Activated CD8-positive, alpha-beta memory T cell treated with anti-CD3 and anti-CD28 coated beads, Interleukin-2, amount 50 U/mL, for 1 hour (primary cell): ENCODE data around the gene NUTM2F.
"Not testable (repeated sequence)": the region's sequence is repeated elsewhere in the genome, so short reads cannot be mapped to it uniquely, and the experiment has no call there.

Experiments used
- DNase-seq: peaks from one replicate; pipeline ENCODE4 v3.0.0-alpha.2; 2020; ENCODE audit errors: extremely low read depth

The NUTM2F gene, protein sequence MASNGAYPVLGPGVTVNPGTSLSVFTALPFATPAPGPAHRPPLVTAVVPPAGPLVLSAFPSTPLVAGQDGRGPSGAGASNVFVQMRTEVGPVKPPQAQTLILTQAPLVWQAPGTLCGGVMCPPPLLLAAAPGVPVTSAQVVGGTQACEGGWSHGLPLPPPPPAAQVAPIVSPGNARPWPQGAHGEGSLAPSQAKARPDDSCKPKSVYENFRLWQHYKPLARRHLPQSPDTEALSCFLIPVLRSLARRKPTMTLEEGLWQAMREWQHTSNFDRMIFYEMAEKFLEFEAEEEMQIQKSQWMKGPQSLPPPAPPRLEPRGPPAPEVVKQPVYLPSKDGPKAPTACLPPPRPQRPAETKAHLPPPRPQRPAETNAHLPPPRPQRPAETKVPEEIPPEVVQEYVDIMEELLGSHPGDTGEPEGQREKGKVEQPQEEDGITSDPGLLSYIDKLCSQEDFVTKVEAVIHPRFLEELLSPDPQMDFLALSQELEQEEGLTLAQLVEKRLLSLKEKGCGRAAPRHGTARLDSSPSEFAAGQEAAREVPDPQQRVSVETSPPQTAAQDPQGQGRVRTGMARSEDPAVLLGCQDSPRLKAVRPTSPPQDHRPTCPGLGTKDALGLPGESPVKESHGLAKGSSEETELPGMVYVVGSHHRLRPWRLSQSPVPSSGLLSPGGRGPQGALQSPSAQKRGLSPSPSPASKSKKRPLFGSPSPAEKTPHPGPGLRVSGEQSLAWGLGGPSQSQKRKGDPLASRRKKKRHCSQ

DNA sequence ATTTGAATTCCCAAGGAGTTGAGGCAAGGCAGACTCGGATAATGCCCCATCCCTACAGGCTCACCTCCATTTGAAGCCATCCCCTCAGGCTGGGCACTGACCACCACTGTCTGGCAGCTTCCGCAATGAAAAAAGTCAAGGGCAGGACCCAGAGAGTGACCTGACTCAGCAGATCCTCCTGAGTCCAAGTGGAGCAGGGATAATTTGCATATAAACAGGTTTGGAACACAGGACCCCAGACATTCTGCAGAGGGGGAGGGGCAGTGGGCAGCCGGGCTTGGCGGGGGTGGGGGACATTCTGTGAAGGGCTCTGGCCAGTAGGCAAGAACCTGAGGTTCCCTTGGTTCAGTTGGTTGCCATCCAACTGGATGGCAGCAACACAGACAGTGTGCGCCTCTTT lies at the start of gene NUTM2F:
NUTM2F (minus strand) TSS at position 101 of the 400 bp plus-strand sequence; CDS start at position 80, 21 bp downstream.
- DNase-seq: not testable (repeated sequence)

DNA sequence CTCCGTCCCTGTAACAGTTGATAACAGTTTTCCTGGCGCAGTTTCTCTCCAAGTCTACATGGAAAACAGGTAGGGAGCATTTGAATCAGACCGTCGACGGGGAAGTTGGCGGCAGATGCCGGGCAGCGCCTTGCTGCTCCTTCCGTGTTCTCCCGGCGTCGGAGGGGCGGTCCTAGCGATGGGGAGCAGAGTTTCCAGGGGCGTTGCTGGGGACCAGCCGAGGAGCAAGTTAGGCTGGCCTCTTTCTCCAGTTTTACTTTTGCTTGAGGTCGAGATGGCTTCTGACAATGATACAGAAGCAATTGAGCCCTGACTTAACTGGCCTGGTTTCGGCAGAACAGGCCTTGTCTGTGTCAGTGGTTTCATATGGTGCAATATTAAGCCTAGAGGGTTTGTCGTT lies 46.8 kb upstream of the NUTM2F start:
- DNase-seq: not testable (repeated sequence)

DNA sequence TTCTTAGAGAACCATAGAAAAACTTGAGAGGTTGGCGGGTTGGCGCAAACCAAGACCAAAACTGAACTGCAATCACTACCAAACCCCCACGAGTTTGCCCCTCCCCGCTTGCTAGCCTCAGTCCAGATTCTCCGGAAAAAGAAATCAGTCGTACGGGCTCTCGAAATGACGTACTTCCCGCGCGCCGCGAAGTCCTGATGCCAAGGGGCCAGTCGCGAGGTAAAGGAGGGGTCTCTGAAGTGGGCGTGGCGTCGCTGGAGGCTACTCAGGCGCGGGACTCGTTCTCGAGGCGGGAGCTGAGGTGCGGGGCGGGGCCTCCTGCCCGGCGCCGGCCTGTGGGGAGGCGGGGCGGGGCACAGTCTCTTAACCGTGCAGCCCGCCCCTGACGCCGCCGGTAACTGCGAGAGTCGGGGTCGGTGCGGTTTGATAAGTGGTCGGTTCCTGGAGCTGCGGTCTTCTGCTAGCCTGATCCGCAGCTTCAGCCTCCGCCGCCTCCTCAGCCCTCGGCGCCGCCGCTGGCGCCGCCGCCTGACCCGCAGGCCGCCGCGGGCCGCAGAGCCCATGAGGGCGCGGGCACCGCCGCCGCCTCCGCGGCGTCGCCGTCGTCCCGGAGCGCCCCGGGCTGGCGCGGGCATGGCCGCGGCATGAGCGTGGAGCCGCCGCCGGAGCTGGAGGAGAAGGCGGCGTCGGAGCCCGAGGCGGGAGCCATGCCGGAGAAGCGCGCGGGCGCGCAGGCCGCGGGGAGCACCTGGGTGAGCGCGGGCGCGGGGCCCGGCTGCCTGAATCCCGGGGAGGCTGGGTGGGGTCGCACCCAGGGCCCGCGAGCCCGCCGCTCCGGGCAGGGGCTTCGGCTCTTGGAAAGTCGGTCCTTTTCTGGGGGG lies 46.0 kb upstream of the NUTM2F start:
- DNase-seq: peak; percentile 58

DNA sequence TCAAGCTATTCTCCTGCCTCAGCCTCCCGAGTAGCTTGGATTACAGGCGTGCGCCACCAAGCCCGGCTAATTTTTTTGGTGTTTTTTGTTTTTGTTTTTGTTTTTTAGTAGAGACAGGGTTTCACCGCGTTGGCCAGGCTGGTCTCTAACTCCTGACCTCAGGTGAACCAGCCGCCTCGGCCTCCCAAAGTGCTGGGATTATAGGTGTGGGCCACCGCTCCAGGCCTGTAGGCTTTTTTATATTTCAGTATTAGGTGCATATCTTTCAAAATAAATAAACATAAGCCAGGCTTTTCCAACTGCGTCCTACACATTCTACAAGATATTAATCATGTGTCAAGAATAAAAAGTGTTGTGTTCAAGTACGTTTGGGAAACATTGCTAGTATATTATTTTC lies 45.3 kb upstream of the NUTM2F start:
- DNase-seq: not testable (repeated sequence)

DNA sequence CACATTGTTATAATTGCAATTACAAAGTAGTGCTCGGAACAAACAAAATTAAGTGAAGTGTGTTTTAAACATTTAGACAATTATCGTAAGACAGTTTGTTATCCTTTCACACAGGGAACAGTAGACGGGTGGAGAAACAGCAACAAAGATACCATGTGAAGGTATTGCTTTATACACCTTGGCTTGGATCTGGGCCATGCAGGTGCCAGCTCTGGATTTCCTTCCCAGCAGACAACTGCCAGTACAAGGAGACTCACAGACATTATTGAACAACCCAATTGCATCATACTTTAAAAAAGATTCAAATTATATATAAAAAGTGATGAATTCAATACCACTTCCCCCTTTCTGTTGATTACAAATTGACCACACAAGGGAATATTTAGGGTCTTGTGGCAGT lies 41.8 kb upstream of the NUTM2F start:
- DNase-seq: not testable (repeated sequence)

DNA sequence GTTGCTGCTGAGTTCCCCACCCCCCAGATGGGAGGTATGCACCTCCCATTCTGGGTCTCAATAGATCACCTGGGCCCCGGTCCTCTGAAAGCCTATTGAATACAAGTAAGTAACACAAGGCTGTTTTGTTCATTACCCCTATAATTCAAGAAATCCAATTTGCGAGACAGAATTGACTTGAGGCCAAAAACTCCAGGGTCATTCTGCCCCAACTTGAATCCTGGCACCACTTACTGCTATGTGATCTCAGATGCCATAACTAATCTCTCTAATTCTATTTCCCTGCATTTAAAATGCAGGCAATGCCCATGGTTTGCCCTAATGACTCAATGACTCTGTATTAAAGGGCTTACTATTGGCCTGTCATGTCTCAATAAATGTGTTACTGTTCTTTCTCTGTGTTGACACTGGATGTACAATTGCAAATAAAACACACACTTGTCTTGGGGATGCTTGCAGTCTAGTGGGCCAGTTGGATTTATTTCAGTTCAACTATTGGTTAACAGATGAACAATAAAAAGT lies 35.7 kb upstream of the NUTM2F start:
- not testable (repeated sequence) for DNase-seq

DNA sequence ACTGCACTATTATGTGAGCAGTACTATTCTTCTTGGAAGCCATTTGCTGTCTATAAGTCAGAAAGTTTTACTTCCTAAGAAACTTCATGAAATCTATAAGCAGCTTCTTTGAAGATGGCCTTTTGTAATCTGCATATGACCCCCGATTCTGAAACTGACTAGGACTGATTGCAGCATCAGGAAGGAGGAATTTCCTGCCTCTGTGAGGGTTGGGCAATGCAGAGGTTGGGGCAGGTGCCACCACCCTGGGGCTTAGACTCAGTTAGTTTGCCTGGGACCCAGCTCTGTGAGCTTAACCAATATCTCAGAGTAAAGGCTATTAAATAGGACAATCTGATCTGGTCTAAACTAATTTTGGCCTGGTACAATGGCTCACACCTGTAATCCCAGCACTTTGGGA lies 28.7 kb upstream of the NUTM2F start:
- not testable (repeated sequence) for DNase-seq

DNA sequence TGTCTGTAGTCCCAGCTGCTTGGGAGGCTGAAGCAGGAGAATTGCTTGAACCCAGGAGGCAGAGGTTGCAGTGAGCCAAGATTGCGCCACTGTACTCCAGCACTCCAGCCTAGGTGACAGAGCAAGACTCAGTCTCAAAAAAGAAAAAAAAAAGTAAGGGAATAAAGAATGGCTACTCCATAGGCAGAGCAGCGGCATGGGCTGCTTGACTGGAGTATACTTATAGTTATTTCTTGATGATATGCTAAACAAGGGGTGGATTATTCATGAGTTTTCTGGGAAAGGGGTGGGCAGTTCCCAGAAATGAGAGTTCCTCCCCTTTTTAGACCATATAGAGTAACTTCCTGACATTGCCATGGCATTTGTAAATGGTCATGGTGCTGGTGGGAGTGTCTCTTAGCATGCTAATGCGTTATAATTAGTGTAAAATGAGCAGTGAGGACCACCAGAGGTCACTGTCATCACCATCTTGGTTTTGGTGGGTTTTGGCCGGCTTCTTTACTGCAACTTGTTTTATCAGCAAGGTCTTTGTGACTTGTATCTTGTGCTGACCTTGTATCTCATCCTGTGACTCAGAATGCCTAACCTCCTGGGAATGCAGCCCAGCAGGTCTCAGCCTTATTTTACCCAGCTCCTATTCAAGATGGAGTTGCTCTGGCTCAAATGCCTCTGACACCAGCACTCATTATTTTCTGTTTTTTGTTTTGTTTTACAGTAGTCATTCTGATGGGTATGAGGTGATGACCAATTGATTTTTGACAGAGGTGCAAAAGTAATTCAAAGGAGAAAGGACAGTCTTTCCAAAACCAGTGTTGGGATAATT lies 23.7 kb upstream of the NUTM2F start:
- DNase-seq: not testable (repeated sequence)

DNA sequence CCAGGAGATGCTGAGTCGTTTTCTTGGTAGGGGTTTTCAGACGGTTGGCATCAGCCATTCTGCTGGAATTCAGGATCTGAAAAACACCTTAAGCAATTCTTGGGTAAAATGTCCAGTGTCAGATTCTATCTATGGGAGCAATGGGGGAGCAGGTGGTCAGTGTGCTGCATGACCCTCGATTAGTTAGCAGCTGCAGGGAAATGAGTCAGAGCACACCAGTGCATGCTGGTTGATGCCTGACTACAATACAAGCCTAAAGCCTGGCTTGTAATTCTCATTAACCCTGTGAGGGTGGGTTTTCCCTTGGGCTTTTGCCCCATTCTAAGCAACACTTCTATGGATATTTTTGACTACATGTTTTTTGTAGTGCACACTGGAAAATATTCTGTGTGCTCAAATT lies 20.3 kb upstream of the NUTM2F start:
- DNase-seq: not testable (repeated sequence)

DNA sequence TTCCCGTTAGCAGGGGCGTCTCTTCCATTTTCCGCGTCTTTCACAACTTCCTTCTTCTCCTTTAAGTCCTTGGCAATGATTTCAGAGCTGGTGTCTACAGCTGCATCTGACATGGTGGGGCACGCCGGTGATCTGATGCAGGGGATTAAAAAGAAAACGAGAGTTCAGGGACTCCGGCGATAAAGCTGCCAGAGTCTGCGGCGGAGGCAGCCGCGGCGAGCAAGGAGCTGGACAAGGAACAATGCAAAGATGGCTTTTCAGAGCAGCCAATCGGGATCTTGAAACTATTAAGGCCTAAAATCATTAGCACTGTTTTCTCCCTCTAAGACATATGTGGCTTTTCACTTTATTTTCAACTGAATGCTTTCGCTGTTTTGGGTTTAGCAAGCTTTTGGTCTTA lies 19.0 kb upstream of the NUTM2F start:
- DNase-seq: not testable (repeated sequence)

DNA sequence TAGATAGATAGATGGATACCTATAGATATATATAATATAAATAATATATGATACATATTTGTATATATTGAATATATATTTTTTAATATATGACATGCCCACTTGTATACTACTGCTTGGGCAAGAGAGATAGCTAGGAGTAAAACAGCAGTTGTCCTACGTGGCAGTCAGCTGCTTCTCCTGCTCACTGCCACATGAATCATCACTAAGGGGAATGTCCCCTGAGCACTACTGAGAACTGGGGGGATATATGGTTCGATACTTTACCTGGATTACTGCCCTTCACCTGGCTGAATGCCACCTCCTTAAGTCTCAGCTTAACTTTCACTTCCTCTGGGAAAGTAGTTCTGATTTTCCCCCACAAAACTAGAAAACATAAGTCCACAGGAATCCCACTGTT lies 13.3 kb upstream of the NUTM2F start:
- DNase-seq: not testable (repeated sequence)

DNA sequence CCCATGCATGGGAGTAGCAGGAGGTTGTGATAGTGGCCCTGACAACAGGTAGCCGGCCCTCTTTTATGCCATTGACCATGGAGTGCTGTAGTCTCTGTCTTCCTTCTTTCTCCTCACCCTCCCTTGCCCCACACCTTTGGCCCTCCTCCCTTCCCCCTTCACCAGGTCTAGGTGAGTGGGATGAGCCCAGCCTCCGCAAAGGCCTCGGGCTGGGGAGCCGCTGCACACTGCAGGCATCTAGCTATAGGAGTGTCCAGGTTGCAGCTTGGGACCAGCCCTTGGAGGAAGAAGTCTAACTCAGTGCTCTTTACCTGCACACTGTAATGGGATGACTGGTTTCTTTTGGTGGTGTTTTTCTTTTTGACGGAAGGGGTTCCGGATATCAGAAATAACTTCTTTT lies 12.3 kb upstream of the NUTM2F start:
- DNase-seq: not testable (repeated sequence)

DNA sequence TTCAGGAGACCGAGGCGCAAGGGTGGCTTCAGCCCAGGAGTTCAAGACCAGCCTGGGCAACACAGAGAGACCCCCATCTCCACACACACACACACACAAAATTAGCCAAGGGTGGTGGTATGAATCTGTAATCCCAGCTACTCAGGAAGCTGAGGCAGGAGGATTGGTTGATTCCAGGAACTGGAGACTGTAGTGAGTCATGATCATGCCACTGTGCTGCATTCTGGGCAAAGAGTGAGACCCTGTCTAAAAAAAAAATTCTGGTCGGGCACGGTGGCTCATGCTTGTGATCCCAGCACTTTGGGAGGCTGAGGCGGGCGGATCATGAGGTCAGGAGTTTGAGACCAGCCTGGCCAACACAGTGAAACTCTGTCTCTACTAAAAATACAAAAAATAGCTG lies 11.2 kb upstream of the NUTM2F start:
- not testable (repeated sequence) for DNase-seq

DNA sequence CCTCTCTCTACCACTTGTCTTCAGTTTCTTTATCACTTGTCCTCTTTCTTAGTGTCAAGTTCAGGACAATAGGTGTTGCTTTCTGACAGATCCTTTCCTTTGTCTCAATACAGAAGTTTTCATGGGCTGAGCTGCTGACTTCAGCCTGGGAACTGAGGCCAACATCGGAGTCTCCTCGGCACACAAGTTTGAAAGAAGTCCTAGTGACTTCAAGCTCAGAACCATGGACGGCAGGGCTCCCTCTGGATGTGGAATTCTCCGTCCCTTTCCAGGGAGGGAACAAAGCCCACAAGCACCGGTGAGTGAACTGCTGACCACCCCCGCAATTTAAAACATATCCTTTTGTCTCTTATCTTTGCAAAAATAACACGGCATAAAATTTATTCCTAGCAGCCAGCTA lies 10.3 kb upstream of the NUTM2F start:
- DNase-seq: not testable (repeated sequence)

DNA sequence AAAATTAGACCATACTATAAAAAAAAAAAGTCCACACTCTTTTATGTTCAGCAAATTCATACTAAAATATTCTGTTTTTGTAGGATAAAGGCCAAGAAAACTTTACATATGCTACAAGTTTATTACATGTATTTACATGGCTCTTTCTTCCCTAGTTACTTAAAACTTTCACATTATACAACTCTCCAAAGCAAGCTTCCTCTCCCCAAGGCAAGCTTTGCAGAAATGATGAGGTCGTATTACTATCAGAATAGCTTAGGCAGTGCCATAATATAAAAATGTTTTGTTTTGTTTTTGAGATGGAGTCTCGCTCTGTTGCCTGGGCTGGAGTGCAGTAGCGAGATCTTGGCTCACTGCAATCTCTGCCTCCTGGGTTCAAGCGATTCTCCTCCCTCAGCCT lies 8.0 kb upstream of the NUTM2F start:
- not testable (repeated sequence) for DNase-seq

DNA sequence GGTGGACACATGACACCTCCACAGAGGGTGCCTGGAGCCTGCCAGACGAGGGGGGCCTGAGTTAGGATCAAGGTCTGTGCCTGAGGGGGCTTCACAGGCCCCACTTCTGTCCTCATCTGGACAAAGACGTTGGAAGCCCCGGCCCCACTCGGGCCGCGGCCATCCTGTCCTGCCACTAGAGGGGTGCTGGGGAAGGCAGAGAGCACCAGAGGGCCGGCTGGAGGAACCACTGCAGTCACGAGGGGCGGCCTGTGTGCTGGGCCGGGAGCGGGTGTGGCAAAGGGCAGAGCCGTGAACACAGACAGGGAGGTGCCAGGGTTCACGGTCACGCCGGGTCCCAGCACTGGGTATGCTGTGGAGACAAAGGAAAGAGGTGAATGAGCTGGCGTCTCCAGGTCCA lies 2.9 kb downstream of the NUTM2F start:
- DNase-seq: not testable (repeated sequence)

DNA sequence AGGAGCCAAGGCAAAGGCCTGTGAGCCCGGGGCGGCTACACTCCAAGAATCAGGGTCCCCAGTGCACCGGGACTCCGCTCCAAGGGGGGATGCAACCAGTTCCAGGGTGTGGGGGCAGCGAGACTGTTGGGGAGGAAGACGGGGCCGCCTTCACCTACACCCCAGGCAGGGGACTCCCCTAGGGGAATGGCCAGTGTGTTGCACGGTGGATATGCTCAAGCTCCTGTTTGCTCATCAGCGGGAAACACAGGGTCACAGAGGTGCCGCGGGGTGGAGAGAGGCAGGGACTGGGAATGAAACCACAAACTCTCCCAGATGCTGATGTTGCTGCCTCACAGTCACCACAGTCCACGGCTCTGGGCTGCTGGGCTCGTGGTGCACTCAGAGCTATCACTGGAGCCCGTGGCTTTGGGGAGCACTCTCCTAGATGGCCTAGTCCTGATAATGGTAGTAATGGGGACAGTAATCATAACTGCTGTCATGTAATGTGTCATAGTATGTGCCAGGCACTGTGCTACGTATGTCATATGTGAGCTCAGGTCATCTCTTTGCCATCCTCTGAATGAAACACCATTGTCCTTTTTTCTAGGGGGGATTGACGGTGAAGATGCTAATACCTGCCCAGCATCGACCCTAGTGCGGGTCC lies 5.2 kb downstream of the NUTM2F start:
- not testable (repeated sequence) for DNase-seq

DNA sequence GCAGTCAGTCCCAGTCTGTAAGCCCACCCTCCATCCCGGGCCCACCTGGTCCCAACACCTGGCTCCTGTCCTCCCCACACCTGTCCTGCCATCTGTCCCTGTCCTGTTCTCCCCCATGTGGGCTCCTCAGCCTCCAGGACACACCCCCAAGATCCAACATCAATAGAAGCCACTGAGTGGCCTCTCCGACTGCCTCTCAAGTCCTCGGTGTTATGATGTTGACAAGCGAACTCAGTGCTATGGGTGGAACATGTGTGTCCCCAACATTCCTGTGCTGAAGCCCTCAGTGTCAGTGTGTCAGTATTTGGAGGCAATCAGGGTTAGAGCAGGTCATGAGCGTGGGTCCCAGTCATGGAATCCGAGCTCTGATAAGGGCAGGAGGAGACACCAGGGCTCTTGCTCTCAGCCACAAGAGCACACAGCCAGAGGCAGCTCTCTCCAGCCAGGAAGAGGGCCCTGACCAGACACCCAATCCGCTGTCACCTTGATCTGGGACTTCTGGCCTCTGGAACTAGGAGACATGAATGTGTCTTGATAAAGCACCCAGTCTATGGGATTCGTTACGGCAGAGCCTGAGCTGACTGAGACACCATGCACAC lies 6.0 kb downstream of the NUTM2F start:
- DNase-seq: not testable (repeated sequence)

DNA sequence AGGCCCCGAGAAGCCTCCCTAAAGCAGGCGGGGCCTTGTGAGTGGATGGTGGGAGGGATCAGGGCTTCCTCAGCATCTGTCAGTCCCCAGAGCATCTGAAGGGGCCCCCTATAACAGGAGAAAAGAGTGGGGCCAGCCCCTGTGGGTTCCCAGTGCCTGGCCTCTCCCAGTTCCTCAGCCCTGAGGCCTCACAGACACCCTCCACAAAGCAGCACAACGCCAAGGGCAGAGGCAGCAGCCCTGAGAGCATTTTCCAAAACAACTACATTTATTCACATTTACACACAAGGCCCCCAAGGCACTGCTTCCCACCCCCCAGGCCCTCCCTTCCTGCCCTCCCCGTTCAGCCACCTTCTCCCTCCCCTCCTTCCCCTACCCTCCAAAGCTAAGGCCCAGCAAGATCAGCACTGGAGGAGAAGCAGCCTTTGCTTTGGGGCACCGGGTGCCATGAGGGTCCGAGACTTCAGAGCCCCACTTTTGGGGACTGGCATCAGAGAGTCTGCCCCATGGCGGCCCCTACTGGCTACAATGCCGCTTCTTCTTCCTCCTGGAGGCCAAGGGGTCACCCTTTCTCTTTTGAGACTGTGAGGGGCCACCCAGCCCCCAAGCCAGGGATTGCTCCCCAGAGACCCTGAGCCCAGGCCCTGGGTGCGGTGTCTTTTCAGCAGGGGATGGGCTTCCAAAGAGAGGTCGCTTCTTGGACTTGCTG lies 10.3 kb downstream of the NUTM2F start:
- not testable (repeated sequence) for DNase-seq
